ENCODE measurements around the gene LTF. TPM values are rescaled to one million over a fixed set of nuclear protein-coding genes. Genes with fewer than 3 reads are reported as not detected.

Gene LTF
- total and polyA plus RNA-seq, 9 of the 15 experiments (the other 6 are each of a cell fraction or from before 2014, with no cell fraction given), result 0.07 TPM; not detected in 8

DNA sequence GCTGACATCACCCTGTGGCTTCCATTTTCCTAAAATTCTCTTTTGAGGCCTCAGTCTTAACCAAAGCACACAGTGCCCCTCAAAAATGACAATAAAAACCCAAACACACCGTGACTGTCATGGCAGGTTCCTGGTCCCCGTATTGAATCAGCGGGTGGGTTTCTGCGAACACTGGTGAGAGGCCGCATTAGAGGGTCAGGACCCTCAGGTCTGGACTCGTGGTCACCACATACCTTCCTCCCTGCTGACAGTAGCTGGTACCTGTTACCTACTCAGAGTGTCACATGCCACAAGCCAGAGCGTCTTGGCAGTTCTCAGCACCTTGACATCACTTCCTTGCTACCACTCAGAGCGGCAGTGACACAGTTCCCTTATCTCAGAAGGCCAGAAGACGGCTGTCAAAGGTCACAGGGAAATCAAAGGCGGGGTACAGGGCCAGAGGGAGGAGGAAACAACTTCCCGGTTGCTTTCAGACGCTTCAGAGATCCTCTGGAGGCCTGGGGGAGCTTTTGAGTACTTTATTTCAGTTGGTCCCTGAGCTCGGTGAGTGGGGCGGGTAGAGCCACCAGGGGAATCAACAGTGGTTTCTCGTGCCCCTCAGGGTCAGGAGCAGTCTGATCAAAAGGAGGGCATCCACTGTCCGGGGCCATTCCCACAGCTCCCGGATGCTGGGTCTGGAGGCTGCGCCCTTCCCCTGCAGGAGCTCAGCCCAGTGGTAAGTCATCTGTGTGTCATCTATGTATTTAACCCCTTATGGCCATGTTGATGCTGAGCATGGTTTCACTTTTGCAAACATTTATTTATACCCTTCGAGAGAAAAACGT lies 57.7 kb downstream of the LTF start, which contains the start of the genes CCR5AS and CCRL2 (continued):
- no peak for TF ChIP-seq RBM34 (IDR thresholded peaks at IDR 0.05; ENCODE audit: borderline replicate concordance, insufficient read depth, low read length)
- TF ChIP-seq PHB2 (IDR thresholded peaks at IDR 0.05; ENCODE audit: low read depth), result peak; percentile 82; the same call in 1 of the 2 replicates
- TF ChIP-seq SMARCA5 (IDR thresholded peaks at IDR 0.05), result peak; percentile 32; the same call in 1 of the 2 replicates
- TF ChIP-seq NCOA1 (IDR thresholded peaks at IDR 0.05; ENCODE audit: low read depth), result peak; percentile 91
- TF ChIP-seq PHB (CRISPR knock-in tag; IDR thresholded peaks at IDR 0.05), result no peak
- no peak for TF ChIP-seq MCM3 (IDR thresholded peaks at IDR 0.05)
- TF ChIP-seq, protein P1, sequence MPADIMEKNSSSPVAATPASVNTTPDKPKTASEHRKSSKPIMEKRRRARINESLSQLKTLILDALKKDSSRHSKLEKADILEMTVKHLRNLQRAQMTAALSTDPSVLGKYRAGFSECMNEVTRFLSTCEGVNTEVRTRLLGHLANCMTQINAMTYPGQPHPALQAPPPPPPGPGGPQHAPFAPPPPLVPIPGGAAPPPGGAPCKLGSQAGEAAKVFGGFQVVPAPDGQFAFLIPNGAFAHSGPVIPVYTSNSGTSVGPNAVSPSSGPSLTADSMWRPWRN (IDR thresholded peaks at IDR 0.05; ENCODE audit: low read depth), result 0 out of 2 replicates have a peak, but pooled peaks have one; percentile 45
- peak; percentile 90 for TF ChIP-seq CXXC5 (CRISPR knock-in tag; IDR thresholded peaks at IDR 0.05)
- no peak for TF ChIP-seq NCOA4 (IDR thresholded peaks at IDR 0.05; ENCODE audit: partially characterized antibody)
- TF ChIP-seq, protein P2, sequence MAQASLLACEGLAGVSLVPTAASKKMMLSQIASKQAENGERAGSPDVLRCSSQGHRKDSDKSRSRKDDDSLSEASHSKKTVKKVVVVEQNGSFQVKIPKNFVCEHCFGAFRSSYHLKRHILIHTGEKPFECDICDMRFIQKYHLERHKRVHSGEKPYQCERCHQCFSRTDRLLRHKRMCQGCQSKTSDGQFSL (CRISPR knock-in tag; IDR thresholded peaks at IDR 0.05), result no peak
- TF ChIP-seq, protein P2 (tag; IDR thresholded peaks at IDR 0.05), result peak in 1 of 2 experiments; percentile 37; a peak in 1 of 4 replicates
- TF ChIP-seq, protein P3, sequence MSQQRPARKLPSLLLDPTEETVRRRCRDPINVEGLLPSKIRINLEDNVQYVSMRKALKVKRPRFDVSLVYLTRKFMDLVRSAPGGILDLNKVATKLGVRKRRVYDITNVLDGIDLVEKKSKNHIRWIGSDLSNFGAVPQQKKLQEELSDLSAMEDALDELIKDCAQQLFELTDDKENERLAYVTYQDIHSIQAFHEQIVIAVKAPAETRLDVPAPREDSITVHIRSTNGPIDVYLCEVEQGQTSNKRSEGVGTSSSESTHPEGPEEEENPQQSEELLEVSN (IDR thresholded peaks at IDR 0.05; ENCODE audit: borderline replicate concordance in 1 of 2, extremely low read depth in 1 of 2, insufficient read depth in 1 of 2, insufficient read length in 1 of 2, low read depth in 1 of 2, low read length in 1 of 2, poor library complexity in 1 of 2, severe bottlenecking in 1 of 2), result peak; percentile 73 to 87
- TF ChIP-seq, protein P4, sequence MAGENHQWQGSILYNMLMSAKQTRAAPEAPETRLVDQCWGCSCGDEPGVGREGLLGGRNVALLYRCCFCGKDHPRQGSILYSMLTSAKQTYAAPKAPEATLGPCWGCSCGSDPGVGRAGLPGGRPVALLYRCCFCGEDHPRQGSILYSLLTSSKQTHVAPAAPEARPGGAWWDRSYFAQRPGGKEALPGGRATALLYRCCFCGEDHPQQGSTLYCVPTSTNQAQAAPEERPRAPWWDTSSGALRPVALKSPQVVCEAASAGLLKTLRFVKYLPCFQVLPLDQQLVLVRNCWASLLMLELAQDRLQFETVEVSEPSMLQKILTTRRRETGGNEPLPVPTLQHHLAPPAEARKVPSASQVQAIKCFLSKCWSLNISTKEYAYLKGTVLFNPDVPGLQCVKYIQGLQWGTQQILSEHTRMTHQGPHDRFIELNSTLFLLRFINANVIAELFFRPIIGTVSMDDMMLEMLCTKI (IDR thresholded peaks at IDR 0.05; ENCODE audit: partially characterized antibody), result no peak
- TF ChIP-seq, protein P5, sequence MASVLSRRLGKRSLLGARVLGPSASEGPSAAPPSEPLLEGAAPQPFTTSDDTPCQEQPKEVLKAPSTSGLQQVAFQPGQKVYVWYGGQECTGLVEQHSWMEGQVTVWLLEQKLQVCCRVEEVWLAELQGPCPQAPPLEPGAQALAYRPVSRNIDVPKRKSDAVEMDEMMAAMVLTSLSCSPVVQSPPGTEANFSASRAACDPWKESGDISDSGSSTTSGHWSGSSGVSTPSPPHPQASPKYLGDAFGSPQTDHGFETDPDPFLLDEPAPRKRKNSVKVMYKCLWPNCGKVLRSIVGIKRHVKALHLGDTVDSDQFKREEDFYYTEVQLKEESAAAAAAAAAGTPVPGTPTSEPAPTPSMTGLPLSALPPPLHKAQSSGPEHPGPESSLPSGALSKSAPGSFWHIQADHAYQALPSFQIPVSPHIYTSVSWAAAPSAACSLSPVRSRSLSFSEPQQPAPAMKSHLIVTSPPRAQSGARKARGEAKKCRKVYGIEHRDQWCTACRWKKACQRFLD (CRISPR knock-in tag; IDR thresholded peaks at IDR 0.05), result peak; percentile 81; the same call in 1 of the 2 replicates
- TF ChIP-seq ZNF197 (CRISPR knock-in tag; IDR thresholded peaks at IDR 0.05; ENCODE audit: low read depth), result peak; percentile 84
- TF ChIP-seq CBFA2T2 (conservative IDR thresholded peaks at IDR 0.05), result peak; percentile 92
- TF ChIP-seq HCFC1 (IDR thresholded peaks at IDR 0.05; ENCODE audit: low read depth, low read length), result peak; percentile 39
- peak; percentile 60; the same call in 1 of the 2 replicates for TF ChIP-seq MECOM (CRISPR knock-in tag; IDR thresholded peaks at IDR 0.05)
- TF ChIP-seq, protein P6, sequence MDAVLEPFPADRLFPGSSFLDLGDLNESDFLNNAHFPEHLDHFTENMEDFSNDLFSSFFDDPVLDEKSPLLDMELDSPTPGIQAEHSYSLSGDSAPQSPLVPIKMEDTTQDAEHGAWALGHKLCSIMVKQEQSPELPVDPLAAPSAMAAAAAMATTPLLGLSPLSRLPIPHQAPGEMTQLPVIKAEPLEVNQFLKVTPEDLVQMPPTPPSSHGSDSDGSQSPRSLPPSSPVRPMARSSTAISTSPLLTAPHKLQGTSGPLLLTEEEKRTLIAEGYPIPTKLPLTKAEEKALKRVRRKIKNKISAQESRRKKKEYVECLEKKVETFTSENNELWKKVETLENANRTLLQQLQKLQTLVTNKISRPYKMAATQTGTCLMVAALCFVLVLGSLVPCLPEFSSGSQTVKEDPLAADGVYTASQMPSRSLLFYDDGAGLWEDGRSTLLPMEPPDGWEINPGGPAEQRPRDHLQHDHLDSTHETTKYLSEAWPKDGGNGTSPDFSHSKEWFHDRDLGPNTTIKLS (IDR thresholded peaks at IDR 0.05; ENCODE audit: borderline replicate concordance, low read depth), result peak; percentile 69
- peak; percentile 97 for TF ChIP-seq TCF3 (CRISPR knock-in tag; IDR thresholded peaks at IDR 0.05)

All from K562 (cell line).